HepG2 (cell line): ENCODE results near the gene ZXDC.

Source experiments
- ARNTL ChIP-seq: sonication (generic); formaldehyde crosslinking; IDR thresholded peaks from 2 replicates; pipeline ENCODE4 v1.4.0; 2020; ENCODE audit warnings: mild to moderate bottlenecking, missing genetic modification reagents
- E2F1 ChIP-seq: sonication (generic); formaldehyde crosslinking; IDR thresholded peaks from 2 replicates; pipeline ENCODE4 v1.5.0; 2020; ENCODE audit warnings: missing genetic modification reagents
- NFIC ChIP-seq: IDR thresholded peaks from 2 replicates; pipeline ENCODE4 v1.6.1; 2012; ENCODE audit warnings: mild to moderate bottlenecking, low read length, inconsistent platforms
- NFRKB ChIP-seq: fragments of 450-650 bp; IDR thresholded peaks from 2 replicates; pipeline ENCODE4 v1.6.1; 2017
- TEF ChIP-seq: sonication (generic); formaldehyde crosslinking; IDR thresholded peaks from 2 replicates; pipeline ENCODE4 v1.5.0; 2020; ENCODE audit warnings: missing genetic modification reagents
- TOE1 ChIP-seq: sonication (generic); formaldehyde crosslinking; IDR thresholded peaks from 2 replicates; pipeline ENCODE4 v1.4.0; 2020; ENCODE audit warnings: mild to moderate bottlenecking, missing genetic modification reagents
- ZNF556 ChIP-seq: sonication (generic); formaldehyde crosslinking; IDR thresholded peaks from 2 replicates; pipeline ENCODE4 v1.4.0; 2020; ENCODE audit warnings: mild to moderate bottlenecking, missing genetic modification reagents, borderline replicate concordance
- ZNF746 ChIP-seq: sonication (generic); formaldehyde crosslinking; IDR thresholded peaks from 2 replicates; pipeline ENCODE4 v1.8.0; 2022; ENCODE audit warnings: mild to moderate bottlenecking, missing genetic modification reagents

GRCh38 chr3:126482503-126483255, 7.0 kb upstream of the ZXDC start:
- no peak for TF ChIP-seq E2F1 (CRISPR knock-in tag)
- no peak for TF ChIP-seq NFRKB
- TF ChIP-seq TOE1 = no peak
- no peak for TF ChIP-seq ZNF746
- no peak for TF ChIP-seq ARNTL (CRISPR knock-in tag)
- no peak for TF ChIP-seq ZNF556 (CRISPR knock-in tag)
- no peak for TF ChIP-seq TEF (CRISPR knock-in tag)
- no peak for TF ChIP-seq NFIC
